H9 (cell line): ENCODE measurements around the gene SH3GL2. TPM values are rescaled to one million over a fixed set of nuclear protein-coding genes. Genes with fewer than 3 reads are reported as not detected.

Source experiments
- DNase-seq: peaks from one replicate; pipeline ENCODE4 v3.0.0-alpha.2; 2017
- H2AFZ ChIP-seq: one replicate; pipeline ENCODE4 v1.6.1; 2013; ENCODE audit warnings: mild to moderate bottlenecking, low read length, control low read depth, moderate library complexity
- H2AK5ac ChIP-seq: 2 replicates; pipeline ENCODE4 v1.6.1; 2013; ENCODE audit warnings: low read length, control low read depth, mixed read lengths; ENCODE audit not compliant: insufficient read length
- H2BK120ac ChIP-seq: one replicate; pipeline ENCODE4 v1.6.1; 2013; ENCODE audit warnings: low read depth, mild to moderate bottlenecking, low read length, control low read depth, inconsistent platforms; ENCODE audit not compliant: poor library complexity, severe bottlenecking
- H2BK12ac ChIP-seq: 2 replicates; pipeline ENCODE4 v1.6.1; 2013; ENCODE audit warnings: low read length, control low read depth, mixed read lengths, low read depth; ENCODE audit not compliant: insufficient read length
- H2BK15ac ChIP-seq: 2 replicates; pipeline ENCODE4 v1.6.1; 2013; ENCODE audit warnings: low read depth, low read length, control low read depth
- H2BK20ac ChIP-seq: one replicate; pipeline ENCODE4 v1.6.1; 2013; ENCODE audit warnings: low read depth, mild to moderate bottlenecking, low read length, control low read depth, inconsistent platforms; ENCODE audit not compliant: poor library complexity, severe bottlenecking
- H2BK5ac ChIP-seq: 2 replicates; pipeline ENCODE4 v1.6.1; 2013; ENCODE audit warnings: low read length, control low read depth, mixed read lengths; ENCODE audit not compliant: insufficient read length
- H3K14ac ChIP-seq: 2 replicates; pipeline ENCODE4 v1.6.1; 2013; ENCODE audit warnings: low read length, control low read depth; ENCODE audit not compliant: insufficient read depth
- H3K18ac ChIP-seq: 2 replicates; pipeline ENCODE4 v1.6.1; 2013; ENCODE audit warnings: low read depth, mild to moderate bottlenecking, mixed read lengths, low read length, control low read depth; ENCODE audit not compliant: insufficient read length
- H3K23ac ChIP-seq: 2 replicates; pipeline ENCODE4 v1.6.1; 2013; ENCODE audit warnings: low read length, control low read depth, mixed read lengths, low read depth; ENCODE audit not compliant: insufficient read length
- H3K23me2 ChIP-seq: 2 replicates; pipeline ENCODE4 v1.6.1; 2013; ENCODE audit warnings: low read depth, mild to moderate bottlenecking, mixed read lengths, low read length, control low read depth; ENCODE audit not compliant: insufficient read length, poor library complexity, severe bottlenecking
- H3K27ac ChIP-seq: 2 replicates; pipeline ENCODE4 v1.5.1; 2013; ENCODE audit warnings: low read length, control low read depth, mixed read lengths, low read depth; ENCODE audit not compliant: insufficient read length
- H3K27me3 ChIP-seq: 2 replicates; pipeline ENCODE4 v1.6.1; 2013; ENCODE audit warnings: low read length, control low read depth, inconsistent platforms; ENCODE audit not compliant: insufficient read depth
- H3K4ac ChIP-seq: 2 replicates; pipeline ENCODE4 v1.6.1; 2013; ENCODE audit warnings: low read depth, mild to moderate bottlenecking, control low read depth, inconsistent platforms, low read length, moderate library complexity
- H3K4me1 ChIP-seq: 2 replicates; pipeline ENCODE4 v1.6.1; 2013; ENCODE audit warnings: low read length, control low read depth, inconsistent platforms; ENCODE audit not compliant: insufficient read depth
- H3K4me2 ChIP-seq: 2 replicates; pipeline ENCODE4 v1.6.1; 2013; ENCODE audit warnings: low read length, control low read depth, mixed read lengths; ENCODE audit not compliant: insufficient read length, insufficient read depth
- H3K56ac ChIP-seq: 2 replicates; pipeline ENCODE4 v1.6.1; 2013; ENCODE audit warnings: low read depth, mild to moderate bottlenecking, mixed read lengths, low read length, control low read depth; ENCODE audit not compliant: insufficient read length
- H3K79me1 ChIP-seq: 2 replicates; pipeline ENCODE4 v1.6.1; 2013; ENCODE audit warnings: low read depth, mild to moderate bottlenecking, moderate library complexity, low read length, control low read depth, inconsistent platforms; ENCODE audit not compliant: insufficient read depth, poor library complexity, severe bottlenecking
- H3K79me2 ChIP-seq: 2 replicates; pipeline ENCODE4 v1.6.1; 2013; ENCODE audit warnings: low read length, control low read depth, inconsistent platforms; ENCODE audit not compliant: insufficient read depth
- H3K9ac ChIP-seq: 2 replicates; pipeline ENCODE4 v1.6.1; 2013; ENCODE audit warnings: low read length, control low read depth, mixed read lengths; ENCODE audit not compliant: insufficient read length; ENCODE audit errors: extremely low read depth
- H3K9me3 ChIP-seq: one replicate; pipeline ENCODE4 v1.6.1; 2013; ENCODE audit warnings: low read depth, low read length, inconsistent platforms; ENCODE audit not compliant: control insufficient read depth
- H3T11ph ChIP-seq: one replicate; pipeline ENCODE4 v1.6.1; 2013; ENCODE audit warnings: mild to moderate bottlenecking, low read length, control low read depth, inconsistent platforms
- H4K20me1 ChIP-seq: one replicate; pipeline ENCODE4 v1.6.1; 2013; ENCODE audit not compliant: control insufficient read depth, insufficient read length, insufficient read depth
- H4K5ac ChIP-seq: 2 replicates; pipeline ENCODE4 v1.6.1; 2013; ENCODE audit warnings: low read depth, mild to moderate bottlenecking, mixed read lengths, low read length, control low read depth; ENCODE audit not compliant: insufficient read length
- H4K8ac ChIP-seq: replicated peaks from 2 replicates; pipeline ENCODE4 v1.6.1; 2013; ENCODE audit warnings: low read length, control low read depth, mixed read lengths, low read depth; ENCODE audit not compliant: insufficient read length
- H4K91ac ChIP-seq: 2 replicates; pipeline ENCODE4 v1.6.1; 2013; ENCODE audit warnings: low read depth, mild to moderate bottlenecking, moderate library complexity, mixed read lengths, low read length, control low read depth; ENCODE audit not compliant: insufficient read length
- H3K27ac Mint-ChIP-seq, 3 experiments: 2 replicates in 2 of 3; 3 replicates in 1 of 3; pipeline ENCODE4 v1.8.0; 2020 to 2021; ENCODE audit warnings: mixed read lengths in 3 of 3, mild to moderate bottlenecking in 1 of 3, moderate library complexity in 1 of 3
- H3K27me3 Mint-ChIP-seq: 2 replicates; pipeline ENCODE4 v1.8.0; 2021; ENCODE audit warnings: low read depth, mild to moderate bottlenecking, moderate library complexity, mixed read lengths
- H3K36me3 Mint-ChIP-seq, 3 experiments: 2 replicates in 2 of 3; 3 replicates in 1 of 3; pipeline ENCODE4 v1.8.0; 2020 to 2021; ENCODE audit warnings: low read depth in 3 of 3, mixed read lengths in 3 of 3; ENCODE audit not compliant: insufficient read depth in 1 of 3
- H3K4me1 Mint-ChIP-seq, 2 experiments: 2 replicates each; pipeline ENCODE4 v1.8.0; 2020; ENCODE audit warnings: mixed read lengths in 2 of 2
- H3K4me3 Mint-ChIP-seq, 2 experiments: 2 replicates in 1 of 2; 3 replicates in 1 of 2; pipeline ENCODE4 v1.8.0; 2020 to 2021; ENCODE audit warnings: mild to moderate bottlenecking in 2 of 2, mixed read lengths in 2 of 2, moderate library complexity in 1 of 2
- H3K9me3 Mint-ChIP-seq, 2 experiments: 2 replicates in 1 of 2; 3 replicates in 1 of 2; pipeline ENCODE4 v1.8.0; 2020; ENCODE audit warnings: mild to moderate bottlenecking in 2 of 2, mixed read lengths in 2 of 2, moderate library complexity in 1 of 2
- CTCF ChIP-seq: fragments of 200-600 bp; sonication (generic); conservative IDR thresholded peaks from 3 replicates; pipeline ENCODE4 v1.8.0; 2021; ENCODE audit warnings: antibody characterized with exemption, mild to moderate bottlenecking
- WGBS: extraction: QIAGEN DNeasy Blood & Tissue Kit; methylation state at CpG from one replicate; pipeline ENCODE4 v1.1.7; 2013; ENCODE audit warnings: missing lambda C conversion rate, low lambda C conversion rate, mixed read lengths; ENCODE audit not compliant: insufficient read length; ENCODE audit errors: extremely low coverage; 5-methylcytosine and 5-hydroxymethylcytosine counted together
- total RNA-seq: library from RNA; stranded (reverse); gene quantifications from 2 replicates; pipeline ENCODE4 v1.2.1, GENCODE V29; 2021

Gene SH3GL2
- total RNA-seq, 1 experiment from 2014 or later: 6.5 TPM

- Histone ChIP-seq H2BK15ac (no peak overlapping the region), H3K23ac (no peak overlapping the region), H3K79me1 (no peaks in the 10 kb centered on the region), H2BK12ac (no peak overlapping the region), H4K20me1 (no peaks in the 10 kb centered on the region), H2AK5ac (no peak overlapping the region), H2BK5ac (no peak overlapping the region), H3K9me3 (no peaks in the 10 kb centered on the region), H3K9ac (no peak overlapping the region), H3K14ac (no peak overlapping the region), H4K8ac (no peak overlapping the region), H3T11ph (no peak overlapping the region), H3K27ac (no peak overlapping the region), H4K5ac (no peak overlapping the region), H2BK120ac (no peak overlapping the region), H3K4me1 (peaks cover 3% of the 10 kb centered on the region; the same call in 1 of the 2 replicates), H2AFZ (no peak overlapping the region), H4K91ac (no peak overlapping the region), H3K56ac (no peak overlapping the region), H3K4me2 (no peak overlapping the region), H3K18ac (no peak overlapping the region), H3K79me2 (no peaks in the 10 kb centered on the region), H3K23me2 (no peaks in the 10 kb centered on the region), H3K4ac (no peak overlapping the region), H2BK20ac (no peak overlapping the region), H3K27me3 (no peaks in the 10 kb centered on the region)
- no CpG with 5 or more reads among the region's 1 CpG for WGBS
- no peak; the same call in 2 of the 3 replicates for TF ChIP-seq CTCF
- H3K9me3 Mint-ChIP-seq: peaks cover 2 to 4% of the 10 kb centered on the region in 2 experiments; a peak in 2 of 5 replicates
- peak overlapping the region in 2 of 3 experiments; percentile 31 to 45; a peak in 3 of 7 replicates for H3K27ac Mint-ChIP-seq
- no peaks in the 10 kb centered on the region for H3K36me3 Mint-ChIP-seq
- H3K4me1 Mint-ChIP-seq: peaks cover 12 to 29% of the 10 kb centered on the region in 2 experiments
- no peak for DNase-seq
- no peaks in the 10 kb centered on the region for H3K27me3 Mint-ChIP-seq
- no peak overlapping the region; a peak in 1 of 5 replicates for H3K4me3 Mint-ChIP-seq
These were observed 245.3 kb downstream of the SH3GL2 start for GRCh38 chr9:17824191-17824590.
